OCI-LY7 (cell line): ENCODE results near the gene NOX3. TPM values are rescaled to one million over a fixed set of nuclear protein-coding genes. Genes with fewer than 3 reads are reported as not detected.
"Not testable (repeated sequence)": the region's sequence is repeated elsewhere in the genome, so short reads cannot be mapped to it uniquely, and the experiment has no call there.

Experiments
- BruUV-seq: library from RNA; stranded (reverse); fragments of 400-500 nt; replicated peaks from 2 replicates; lab custom pipeline; 2021; lab: Mats Ljungman, UMichigan
- CTCF ChIA-PET: fragments of 300-600 bp; sonication (Branson Sonifier 250); formaldehyde crosslinking; loops from one replicate; lab custom pipeline; 2022; ENCODE audit warnings: antibody characterized with exemption; ENCODE audit not compliant: unreplicated experiment; lab: Charles Lee
- POLR2A ChIA-PET: fragments of 300-600 bp; sonication (Branson Sonifier 250); formaldehyde crosslinking; loops from one replicate; lab custom pipeline; 2022; ENCODE audit warnings: antibody characterized with exemption; lab: Charles Lee
- DNase-seq: peaks from one replicate; pipeline ENCODE4 v3.0.0-alpha.2; 2015; ENCODE audit warnings: low spot score
- H2AFZ ChIP-seq: fragments of 200-600 bp; sonication (generic), shearing (Covaris generic); 2 replicates; pipeline ENCODE4 v1.6.1; 2014; ENCODE audit warnings: mild to moderate bottlenecking, antibody characterized with exemption, low read length, moderate library complexity
- H3K27ac ChIP-seq: fragments of 200-600 bp; sonication (generic); 2 replicates; pipeline ENCODE4 v1.5.1; 2014; ENCODE audit warnings: mixed run types, low read depth, mild to moderate bottlenecking, moderate library complexity, low read length, inconsistent platforms; ENCODE audit not compliant: poor library complexity, severe bottlenecking
- H3K36me3 ChIP-seq: fragments of 200-600 bp; sonication (generic); 2 replicates; pipeline ENCODE4 v1.6.1; 2014; ENCODE audit warnings: mild to moderate bottlenecking, antibody characterized with exemption, low read length, moderate library complexity, mixed read lengths; ENCODE audit not compliant: insufficient read depth
- H3K4me1 ChIP-seq: fragments of 200-600 bp; sonication (generic); 2 replicates; pipeline ENCODE4 v1.5.1; 2014; ENCODE audit warnings: mild to moderate bottlenecking, low read length; ENCODE audit not compliant: insufficient read depth, poor library complexity, severe bottlenecking
- H3K4me2 ChIP-seq: fragments of 200-600 bp; sonication (generic); 2 replicates; pipeline ENCODE4 v1.6.1; 2014; ENCODE audit warnings: mild to moderate bottlenecking, low read length
- H3K4me3 ChIP-seq: fragments of 200-600 bp; sonication (generic); 2 replicates; pipeline ENCODE4 v1.5.1; 2014; ENCODE audit warnings: mild to moderate bottlenecking, low read depth, low read length; ENCODE audit not compliant: poor library complexity, severe bottlenecking
- H3K79me2 ChIP-seq: fragments of 200-600 bp; sonication (generic); 2 replicates; pipeline ENCODE4 v1.6.1; 2016; ENCODE audit warnings: low read depth, mild to moderate bottlenecking, low read length, moderate library complexity, mixed read lengths; ENCODE audit not compliant: insufficient read depth
- H3K9me2 ChIP-seq: fragments of 200-600 bp; sonication (generic); 2 replicates; pipeline ENCODE4 v1.6.1; 2016; ENCODE audit warnings: mild to moderate bottlenecking, low read length, mixed read lengths; ENCODE audit not compliant: insufficient read depth
- H3K9me3 ChIP-seq: fragments of 200-600 bp; sonication (generic); 2 replicates; pipeline ENCODE4 v1.6.1; 2014; ENCODE audit warnings: mild to moderate bottlenecking, mixed run types, low read length, mixed read lengths
- H4K20me1 ChIP-seq: fragments of 200-600 bp; sonication (generic); 2 replicates; pipeline ENCODE4 v1.6.1; 2014; ENCODE audit warnings: mild to moderate bottlenecking, antibody characterized with exemption, low read length, moderate library complexity, mixed read lengths; ENCODE audit not compliant: insufficient read depth
- EZH2phosphoT487 ChIP-seq: fragments of 200-600 bp; sonication (generic); IDR thresholded peaks from 2 replicates; pipeline ENCODE4 v1.6.1; 2018; ENCODE audit warnings: low read depth, borderline replicate concordance, mild to moderate bottlenecking, mixed run types, antibody characterized with exemption, low read length, moderate library complexity, mixed read lengths
- intact Hi-C: fragments of 100-400 bp; cut with micrococcal nuclease; formaldehyde crosslinking; loops from one replicate; pipeline ENCODE4 v1.10.0; 2022; ENCODE audit not compliant: unreplicated experiment
- total RNA-seq, 2 experiments: library from RNA; depleted of rRNA in 1 of 2; stranded (reverse); fragments of >200 nt in 1 of 2; shearing (Covaris generic) in 1 of 2; gene quantifications; 2 replicates each; pipeline ENCODE4 v1.2.3, GENCODE V29; 2014 to 2022
- TF ChIP-seq, protein P1 (sequence below): fragments of 200-600 bp; sonication (generic); conservative IDR thresholded peaks from 2 replicates; pipeline ENCODE4 v1.5.1; 2014; ENCODE audit warnings: mild to moderate bottlenecking, antibody characterized with exemption, low read length, moderate library complexity, mixed read lengths

Gene NOX3
- total RNA-seq, 2 experiments from 2014 or later: 0.22 TPM; not detected in 1

DNA sequence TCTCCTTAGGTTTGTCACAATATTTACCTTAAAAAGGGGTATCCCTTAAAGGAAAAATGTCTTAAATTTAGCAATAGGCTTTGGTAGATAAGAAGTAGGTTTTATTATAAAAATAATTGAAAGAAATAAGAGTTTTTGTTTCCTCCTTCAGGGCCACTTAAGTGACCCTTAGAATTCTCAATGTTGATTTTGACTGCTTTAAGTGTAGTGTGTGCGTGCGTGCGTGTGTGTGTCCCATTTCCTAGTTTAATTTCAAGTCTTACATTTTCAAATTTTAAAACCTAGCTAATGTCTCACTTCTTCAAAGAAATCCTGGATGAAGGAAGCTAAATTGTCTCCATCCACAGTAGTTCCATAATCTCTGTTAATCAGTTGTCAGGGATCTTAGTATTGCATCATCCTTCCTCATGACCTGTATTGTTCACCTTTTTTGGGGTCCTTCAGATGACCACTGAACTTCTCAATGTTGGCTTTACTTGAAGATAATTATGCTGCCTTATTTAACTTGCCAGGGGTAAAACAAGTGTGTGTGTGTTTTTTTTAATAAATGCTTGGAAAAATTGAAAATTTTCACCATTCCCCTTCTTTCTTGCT, 90.7 kb downstream of the NOX3 start:
- Histone ChIP-seq H4K20me1 (no peaks in the 10 kb centered on the region), H3K4me1 (no peaks in the 10 kb centered on the region), H3K9me3 (no peaks in the 10 kb centered on the region), H3K4me3 (no peak overlapping the region), H3K9me2 (no peaks in the 10 kb centered on the region), H3K79me2 (no peaks in the 10 kb centered on the region), H3K27ac (no peak overlapping the region), H3K4me2 (no peak overlapping the region), H3K36me3 (no peaks in the 10 kb centered on the region), H2AFZ (no peak overlapping the region)
- intact Hi-C loops: no loop called here
- no peak for DNase-seq
- BruUV-seq: no TSS peak
- CTCF ChIA-PET: no interaction called here
- TF ChIP-seq, protein P1, sequence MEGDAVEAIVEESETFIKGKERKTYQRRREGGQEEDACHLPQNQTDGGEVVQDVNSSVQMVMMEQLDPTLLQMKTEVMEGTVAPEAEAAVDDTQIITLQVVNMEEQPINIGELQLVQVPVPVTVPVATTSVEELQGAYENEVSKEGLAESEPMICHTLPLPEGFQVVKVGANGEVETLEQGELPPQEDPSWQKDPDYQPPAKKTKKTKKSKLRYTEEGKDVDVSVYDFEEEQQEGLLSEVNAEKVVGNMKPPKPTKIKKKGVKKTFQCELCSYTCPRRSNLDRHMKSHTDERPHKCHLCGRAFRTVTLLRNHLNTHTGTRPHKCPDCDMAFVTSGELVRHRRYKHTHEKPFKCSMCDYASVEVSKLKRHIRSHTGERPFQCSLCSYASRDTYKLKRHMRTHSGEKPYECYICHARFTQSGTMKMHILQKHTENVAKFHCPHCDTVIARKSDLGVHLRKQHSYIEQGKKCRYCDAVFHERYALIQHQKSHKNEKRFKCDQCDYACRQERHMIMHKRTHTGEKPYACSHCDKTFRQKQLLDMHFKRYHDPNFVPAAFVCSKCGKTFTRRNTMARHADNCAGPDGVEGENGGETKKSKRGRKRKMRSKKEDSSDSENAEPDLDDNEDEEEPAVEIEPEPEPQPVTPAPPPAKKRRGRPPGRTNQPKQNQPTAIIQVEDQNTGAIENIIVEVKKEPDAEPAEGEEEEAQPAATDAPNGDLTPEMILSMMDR: no peak
- no peak for TF ChIP-seq EZH2phosphoT487
- POLR2A ChIA-PET: interaction anchor here (0.7 kb wide), 1 partner anchor 15 kb away, joined by 3 read pairs; no protein-coding TSS in a partner anchor

DNA sequence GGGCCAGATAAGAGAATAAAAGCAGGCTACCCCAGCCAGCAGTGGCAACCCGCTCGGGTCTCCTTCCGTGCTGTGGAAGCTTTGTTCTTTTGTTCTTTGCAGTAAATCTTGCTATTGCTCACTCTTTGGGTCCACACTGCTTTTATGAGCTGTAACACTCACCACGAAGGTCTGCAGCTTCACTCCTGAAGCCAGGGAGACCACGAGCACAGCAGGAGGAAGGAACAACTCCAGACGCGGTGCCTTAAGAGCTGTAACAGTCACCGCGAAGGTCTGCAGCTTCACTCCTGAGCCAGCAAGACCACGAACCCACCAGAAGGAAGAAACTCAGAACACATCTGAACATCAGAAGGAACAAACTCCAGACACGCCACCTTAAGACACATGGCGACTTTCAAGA, 91.6 kb downstream of the NOX3 start:
- POLR2A ChIA-PET: interaction anchor here (1.1 kb wide), 1 partner anchor 10 kb away, joined by 5 read pairs; no protein-coding TSS in a partner anchor
- H3K9me2 ChIP-seq, intact Hi-C loops, H3K9me3 ChIP-seq, H3K4me1 ChIP-seq, H3K4me2 ChIP-seq, H3K36me3 ChIP-seq, H3K27ac ChIP-seq, DNase-seq, H4K20me1 ChIP-seq, H3K4me3 ChIP-seq, CTCF ChIA-PET, H2AFZ ChIP-seq, H3K79me2 ChIP-seq, BruUV-seq: not testable (repeated sequence)

DNA sequence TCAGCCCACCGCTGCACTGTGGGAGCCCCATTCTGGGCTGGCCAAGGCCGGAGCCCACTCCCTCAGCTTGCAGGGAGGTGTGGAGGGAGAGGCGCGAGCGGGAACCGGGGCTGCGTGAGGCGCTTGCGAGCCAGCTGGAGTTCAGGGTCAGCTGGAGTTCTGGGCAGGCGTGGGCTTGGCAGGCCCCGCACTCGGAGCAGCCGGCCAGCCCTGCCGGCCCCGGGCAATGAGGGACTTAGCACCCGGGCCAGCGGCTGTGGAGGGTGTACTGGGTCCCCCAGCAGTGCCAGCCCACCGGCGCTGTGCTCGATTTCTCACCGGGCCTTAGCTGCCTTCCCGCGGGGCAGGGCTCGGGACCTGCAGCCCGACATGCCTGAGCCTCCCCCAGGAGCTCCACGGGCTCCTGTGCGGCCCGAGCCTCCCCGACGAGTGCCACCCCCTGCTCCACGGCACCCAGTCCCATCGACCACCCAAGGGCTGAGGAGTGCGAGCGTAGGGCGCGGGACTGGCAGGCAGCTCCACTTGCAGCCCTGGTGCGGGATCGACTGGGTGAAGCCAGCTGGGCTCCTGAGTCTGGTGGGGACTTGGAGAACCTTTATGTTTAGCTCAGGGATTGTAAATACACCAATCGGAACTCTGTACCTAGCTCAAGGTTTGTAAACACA, 92.5 kb downstream of the NOX3 start:
- POLR2A ChIA-PET: interaction anchor here (0.6 to 1.1 kb wide), 2 partner anchors 9 to 1628 kb away, joined by 3 to 5 read pairs; no protein-coding TSS in a partner anchor
- BruUV-seq, H3K27ac ChIP-seq, DNase-seq, H4K20me1 ChIP-seq, H3K36me3 ChIP-seq, CTCF ChIA-PET, intact Hi-C loops, H2AFZ ChIP-seq, H3K4me1 ChIP-seq, H3K4me3 ChIP-seq, H3K9me3 ChIP-seq, H3K9me2 ChIP-seq, H3K79me2 ChIP-seq, H3K4me2 ChIP-seq: not testable (repeated sequence)
